ENCODE data around the gene C11orf86. TPM values are rescaled to one million over a fixed set of nuclear protein-coding genes. Genes with fewer than 3 reads are reported as not detected.

The C11orf86 gene
- total and polyA plus RNA-seq, 2 experiments from 2014 or later: 0.21 to 0.74 TPM

DNA sequence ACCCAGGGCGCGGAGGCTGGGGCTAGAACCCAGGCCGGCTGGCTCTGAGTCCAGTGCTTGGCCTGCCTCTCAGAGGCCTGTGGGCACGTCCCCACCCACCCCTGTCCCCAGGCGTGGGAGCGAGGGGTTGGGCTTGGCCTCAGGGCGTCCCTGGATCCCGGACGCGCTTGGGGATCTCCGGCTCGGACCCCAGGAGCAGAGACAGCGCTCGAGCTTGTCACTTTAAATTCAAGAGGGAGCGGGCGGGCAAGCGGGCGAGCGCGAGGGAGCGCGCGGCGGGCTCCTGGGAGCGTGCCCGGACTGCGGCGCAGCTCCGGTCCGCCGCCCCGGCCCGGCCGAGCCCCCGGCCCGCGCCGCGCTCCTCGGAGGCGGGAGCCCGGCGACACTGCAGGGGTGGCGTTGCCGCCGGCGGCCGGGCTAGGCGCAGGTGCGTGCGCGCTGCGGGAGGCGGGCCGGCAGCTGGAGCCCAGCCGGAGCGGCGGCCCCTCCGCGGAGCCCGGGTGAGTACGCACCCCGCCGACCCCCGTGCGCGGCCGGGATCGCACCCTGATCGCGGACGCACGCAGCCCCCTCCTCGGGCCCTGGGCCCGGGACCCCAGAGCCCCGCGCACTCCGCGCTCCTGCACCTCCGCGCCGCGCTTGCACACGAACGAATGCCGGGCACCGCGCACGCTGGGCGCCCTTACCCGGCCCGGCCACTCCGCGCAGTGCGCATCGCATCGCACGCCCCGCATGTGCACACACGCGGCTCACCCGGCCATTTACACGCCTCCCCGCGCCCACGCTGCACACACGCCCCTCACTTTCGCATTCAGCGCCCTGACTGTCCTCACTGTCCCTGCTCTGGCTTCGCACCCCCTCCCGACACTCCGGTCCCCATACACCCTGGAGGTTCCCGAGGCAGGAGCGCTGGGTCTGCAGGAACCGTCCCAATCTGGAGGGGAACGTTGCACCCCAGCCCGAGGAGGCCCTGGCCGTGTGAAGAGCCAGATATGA lies 48.2 kb downstream of the C11orf86 start, which contains the start of gene SYT12:
Gene SYT12 (plus strand): TSS at position 174 of the 996 bp plus-strand sequence. CDS start 7,011 bp downstream, outside the sequence.
- TF ChIP-seq EZH2phosphoT487 (IDR thresholded peaks at IDR 0.05; ENCODE audit: unreplicated experiment) (peak; percentile 69), EZH2 (IDR thresholded peaks at IDR 0.05; ENCODE audit: low read depth, unreplicated experiment) (peak; percentile 87), STAT1 (IDR thresholded peaks at IDR 0.05; ENCODE audit: unreplicated experiment) (no peak)
- Histone ChIP-seq H3K36me3 (ENCODE audit: insufficient read depth) (no peaks in the 10 kb centered on the region), H2AFZ (peak within 1 kb of the TSS; percentile 98), H3F3A (replicated peaks; ENCODE audit: low read depth) (peaks cover 5% of the 10 kb centered on the region; the same call in 1 of the 2 replicates), H3K4me3 (peak within 1 kb of the TSS; percentile 68), H3K27ac (ENCODE audit: low read depth) (no peak within 1 kb of the TSS), H3K27me3 (ENCODE audit: insufficient read depth) (peaks cover 35% of the 10 kb centered on the region), H3K4me1 (ENCODE audit: insufficient read depth) (peaks cover 9% of the 10 kb centered on the region; the same call in 1 of the 2 replicates), H3K9me2 (ENCODE audit: insufficient read depth) (no peaks in the 10 kb centered on the region), H3K4me2 (peak within 1 kb of the TSS; percentile 89), H4K20me1 (replicated peaks; ENCODE audit: insufficient read depth) (no peaks in the 10 kb centered on the region), H3K79me2 (replicated peaks; ENCODE audit: insufficient read depth) (no peaks in the 10 kb centered on the region)
- ATAC-seq (peak; percentile 58), DNase-seq (ENCODE audit: low spot score) (peak; percentile 69)
- H3K27ac Mint-ChIP-seq: no peak within 1 kb of the TSS
- H3K27me3 Mint-ChIP-seq (ENCODE audit: insufficient read depth, low read depth, poor library complexity): peaks cover 42% of the 10 kb centered on the region
- H3K4me3 Mint-ChIP-seq: peak within 1 kb of the TSS; percentile 82
- peaks cover 6% of the 10 kb centered on the region; the same call in 1 of the 3 replicates for H3K36me3 Mint-ChIP-seq (ENCODE audit: low read depth)
- peaks cover 15% of the 10 kb centered on the region for H3K9me3 Mint-ChIP-seq
- H3K4me1 Mint-ChIP-seq: peaks cover 18% of the 10 kb centered on the region

DNA sequence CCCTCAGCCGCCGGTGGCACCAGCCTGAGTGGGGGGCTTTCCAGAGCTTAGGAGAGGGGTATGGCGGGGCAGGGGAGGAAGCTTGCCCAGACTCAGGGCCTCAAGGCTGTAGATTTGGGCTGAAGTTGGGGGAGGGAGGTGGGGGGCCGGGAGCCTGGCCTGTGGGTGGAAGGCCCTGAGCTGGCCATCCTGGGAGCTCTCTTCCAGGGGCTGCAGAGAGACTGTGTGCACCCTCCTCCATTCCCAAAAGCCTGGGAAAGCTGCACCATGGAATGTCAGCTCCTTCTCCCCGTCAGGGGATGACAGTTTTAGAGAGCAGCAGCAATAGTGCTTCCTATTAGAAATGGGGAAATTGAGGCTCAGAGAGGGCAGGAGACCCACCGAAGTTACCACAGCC lies 48.9 kb downstream of the C11orf86 start:
- TF ChIP-seq STAT1 (IDR thresholded peaks at IDR 0.05; ENCODE audit: unreplicated experiment) (no peak), POLR2AphosphoS5 (IDR thresholded peaks at IDR 0.05; ENCODE audit: low read depth) (no peak), ZNF331 (CRISPR knock-in tag; IDR thresholded peaks at IDR 0.05; ENCODE audit: low read depth) (no peak), CREB1 (CRISPR knock-in tag; IDR thresholded peaks at IDR 0.05; ENCODE audit: low read depth) (no peak), NANOG (IDR thresholded peaks at IDR 0.05; ENCODE audit: borderline replicate concordance) (no peak), EZH2 (IDR thresholded peaks at IDR 0.05; ENCODE audit: low read depth, unreplicated experiment) (no peak)
- TF ChIP-seq, protein P1, sequence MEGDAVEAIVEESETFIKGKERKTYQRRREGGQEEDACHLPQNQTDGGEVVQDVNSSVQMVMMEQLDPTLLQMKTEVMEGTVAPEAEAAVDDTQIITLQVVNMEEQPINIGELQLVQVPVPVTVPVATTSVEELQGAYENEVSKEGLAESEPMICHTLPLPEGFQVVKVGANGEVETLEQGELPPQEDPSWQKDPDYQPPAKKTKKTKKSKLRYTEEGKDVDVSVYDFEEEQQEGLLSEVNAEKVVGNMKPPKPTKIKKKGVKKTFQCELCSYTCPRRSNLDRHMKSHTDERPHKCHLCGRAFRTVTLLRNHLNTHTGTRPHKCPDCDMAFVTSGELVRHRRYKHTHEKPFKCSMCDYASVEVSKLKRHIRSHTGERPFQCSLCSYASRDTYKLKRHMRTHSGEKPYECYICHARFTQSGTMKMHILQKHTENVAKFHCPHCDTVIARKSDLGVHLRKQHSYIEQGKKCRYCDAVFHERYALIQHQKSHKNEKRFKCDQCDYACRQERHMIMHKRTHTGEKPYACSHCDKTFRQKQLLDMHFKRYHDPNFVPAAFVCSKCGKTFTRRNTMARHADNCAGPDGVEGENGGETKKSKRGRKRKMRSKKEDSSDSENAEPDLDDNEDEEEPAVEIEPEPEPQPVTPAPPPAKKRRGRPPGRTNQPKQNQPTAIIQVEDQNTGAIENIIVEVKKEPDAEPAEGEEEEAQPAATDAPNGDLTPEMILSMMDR (conservative IDR thresholded peaks at IDR 0.05; ENCODE audit: low read depth in 2 of 2): no peak
- peaks cover 4% of the 10 kb centered on the region; the same call in 1 of the 3 replicates for H3K36me3 Mint-ChIP-seq (ENCODE audit: low read depth)
- ATAC-seq (peak; percentile 3; the same call in 2 of the 3 replicates), DNase-seq (ENCODE audit: low spot score) (no peak)
- H3K27ac ChIP-seq (ENCODE audit: low read depth): no peak overlapping the region
- H3K9me2 ChIP-seq (ENCODE audit: insufficient read depth): no peaks in the 10 kb centered on the region
- H3K4me3 ChIP-seq: peak overlapping the region; percentile 68
- H3K27me3 ChIP-seq (ENCODE audit: insufficient read depth): peaks cover 35% of the 10 kb centered on the region
- no peaks in the 10 kb centered on the region for H3K79me2 ChIP-seq (replicated peaks; ENCODE audit: insufficient read depth)
- H3K4me2 ChIP-seq: peak overlapping the region; percentile 89
- H3K4me1 Mint-ChIP-seq: peaks cover 24% of the 10 kb centered on the region
- peaks cover 13% of the 10 kb centered on the region for H3K9me3 Mint-ChIP-seq
- H3K36me3 ChIP-seq (ENCODE audit: insufficient read depth): no peaks in the 10 kb centered on the region
- H3K27me3 Mint-ChIP-seq (ENCODE audit: insufficient read depth, low read depth, poor library complexity): peaks cover 47% of the 10 kb centered on the region
- no peak overlapping the region for H3K27ac Mint-ChIP-seq
- peaks cover 15% of the 10 kb centered on the region; the same call in 1 of the 2 replicates for H3K4me1 ChIP-seq (ENCODE audit: insufficient read depth)
- peaks cover 6% of the 10 kb centered on the region; the same call in 1 of the 2 replicates for H3F3A ChIP-seq (replicated peaks; ENCODE audit: low read depth)
- H3K4me3 Mint-ChIP-seq: peak overlapping the region; percentile 82
- peak overlapping the region; percentile 98 for H2AFZ ChIP-seq
- no peaks in the 10 kb centered on the region for H4K20me1 ChIP-seq (replicated peaks; ENCODE audit: insufficient read depth)
